Measurements from ENCODE around the gene CSF2RB. TPM values are rescaled to one million over a fixed set of nuclear protein-coding genes. Genes with fewer than 3 reads are reported as not detected.

CSF2RB gene
- total and polyA plus RNA-seq, 2 of the 13 experiments (the other 11 are each of a cell fraction or from before 2014, with no cell fraction given): not detected

DNA sequence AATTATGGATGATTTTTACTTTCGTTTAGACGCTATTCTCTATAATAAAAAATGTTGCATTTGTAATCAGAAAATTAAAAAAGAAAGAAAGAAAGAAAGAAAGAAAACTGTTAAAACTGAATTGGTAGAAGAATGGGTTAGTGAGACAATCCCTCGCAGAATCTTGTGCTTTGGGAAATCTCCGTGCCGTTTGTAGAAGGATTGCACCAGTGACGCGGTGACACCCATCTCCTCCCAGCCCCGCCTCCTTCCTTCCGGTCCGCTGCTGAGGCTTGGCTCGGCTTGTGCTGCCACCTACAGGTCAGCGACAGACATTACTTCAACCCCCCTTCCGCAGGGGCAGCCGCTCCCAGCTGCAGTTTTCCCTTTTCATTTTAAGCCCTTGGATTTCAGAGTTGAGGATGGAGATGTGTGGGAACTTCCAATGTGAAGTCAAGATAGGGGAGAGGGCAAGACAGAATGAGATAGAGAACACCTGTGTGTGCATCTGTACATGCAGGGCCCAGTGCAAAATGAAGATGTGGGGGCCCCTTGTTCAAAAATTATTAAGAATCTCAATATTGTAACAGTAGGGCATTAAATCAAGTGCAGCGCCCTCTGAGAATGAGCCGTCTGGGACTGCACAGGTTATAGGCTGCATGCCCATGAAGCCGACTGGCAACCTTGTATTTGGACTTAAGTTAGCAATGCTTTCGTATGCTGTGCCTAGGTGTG, 64.7 kb downstream of the CSF2RB start (continued):
- TF ChIP-seq HCFC1 (IDR thresholded peaks at IDR 0.05; ENCODE audit: low read depth, low read length): 0 out of 2 replicates have a peak, but pooled peaks have one; percentile 5
- TF ChIP-seq NCOA5 (CRISPR knock-in tag; IDR thresholded peaks at IDR 0.05): no peak
- no peak for TF ChIP-seq RORA (CRISPR knock-in tag; IDR thresholded peaks at IDR 0.05)
- 0 out of 2 replicates have a peak, but pooled peaks have one; percentile 21 for TF ChIP-seq ZKSCAN1 (IDR thresholded peaks at IDR 0.05; ENCODE audit: low read length)
- TF ChIP-seq YEATS4 (CRISPR knock-in tag; IDR thresholded peaks at IDR 0.05; ENCODE audit: borderline replicate concordance): no peak
- no peak for TF ChIP-seq ZNF460 (CRISPR knock-in tag; IDR thresholded peaks at IDR 0.05; ENCODE audit: borderline replicate concordance)
- TF ChIP-seq, protein P1, sequence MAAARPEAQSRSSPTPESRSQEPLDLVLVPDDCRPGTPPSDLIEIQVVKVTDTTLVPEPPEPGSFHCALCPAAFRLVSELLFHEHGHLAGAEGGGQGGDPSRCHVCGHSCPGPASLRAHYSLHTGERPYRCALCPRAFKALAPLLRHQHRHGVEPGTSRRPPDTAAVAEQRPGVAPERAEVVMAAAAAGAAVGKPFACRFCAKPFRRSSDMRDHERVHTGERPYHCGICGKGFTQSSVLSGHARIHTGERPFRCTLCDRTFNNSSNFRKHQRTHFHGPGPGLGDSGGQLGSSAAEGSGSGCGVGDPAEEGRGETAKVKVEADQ (CRISPR knock-in tag; IDR thresholded peaks at IDR 0.05; ENCODE audit: borderline replicate concordance): no peak
- no peak for TF ChIP-seq NFYC (CRISPR knock-in tag; IDR thresholded peaks at IDR 0.05)
- TF ChIP-seq FOXO1 (CRISPR knock-in tag; IDR thresholded peaks at IDR 0.05): no peak
- TF ChIP-seq, protein P2, sequence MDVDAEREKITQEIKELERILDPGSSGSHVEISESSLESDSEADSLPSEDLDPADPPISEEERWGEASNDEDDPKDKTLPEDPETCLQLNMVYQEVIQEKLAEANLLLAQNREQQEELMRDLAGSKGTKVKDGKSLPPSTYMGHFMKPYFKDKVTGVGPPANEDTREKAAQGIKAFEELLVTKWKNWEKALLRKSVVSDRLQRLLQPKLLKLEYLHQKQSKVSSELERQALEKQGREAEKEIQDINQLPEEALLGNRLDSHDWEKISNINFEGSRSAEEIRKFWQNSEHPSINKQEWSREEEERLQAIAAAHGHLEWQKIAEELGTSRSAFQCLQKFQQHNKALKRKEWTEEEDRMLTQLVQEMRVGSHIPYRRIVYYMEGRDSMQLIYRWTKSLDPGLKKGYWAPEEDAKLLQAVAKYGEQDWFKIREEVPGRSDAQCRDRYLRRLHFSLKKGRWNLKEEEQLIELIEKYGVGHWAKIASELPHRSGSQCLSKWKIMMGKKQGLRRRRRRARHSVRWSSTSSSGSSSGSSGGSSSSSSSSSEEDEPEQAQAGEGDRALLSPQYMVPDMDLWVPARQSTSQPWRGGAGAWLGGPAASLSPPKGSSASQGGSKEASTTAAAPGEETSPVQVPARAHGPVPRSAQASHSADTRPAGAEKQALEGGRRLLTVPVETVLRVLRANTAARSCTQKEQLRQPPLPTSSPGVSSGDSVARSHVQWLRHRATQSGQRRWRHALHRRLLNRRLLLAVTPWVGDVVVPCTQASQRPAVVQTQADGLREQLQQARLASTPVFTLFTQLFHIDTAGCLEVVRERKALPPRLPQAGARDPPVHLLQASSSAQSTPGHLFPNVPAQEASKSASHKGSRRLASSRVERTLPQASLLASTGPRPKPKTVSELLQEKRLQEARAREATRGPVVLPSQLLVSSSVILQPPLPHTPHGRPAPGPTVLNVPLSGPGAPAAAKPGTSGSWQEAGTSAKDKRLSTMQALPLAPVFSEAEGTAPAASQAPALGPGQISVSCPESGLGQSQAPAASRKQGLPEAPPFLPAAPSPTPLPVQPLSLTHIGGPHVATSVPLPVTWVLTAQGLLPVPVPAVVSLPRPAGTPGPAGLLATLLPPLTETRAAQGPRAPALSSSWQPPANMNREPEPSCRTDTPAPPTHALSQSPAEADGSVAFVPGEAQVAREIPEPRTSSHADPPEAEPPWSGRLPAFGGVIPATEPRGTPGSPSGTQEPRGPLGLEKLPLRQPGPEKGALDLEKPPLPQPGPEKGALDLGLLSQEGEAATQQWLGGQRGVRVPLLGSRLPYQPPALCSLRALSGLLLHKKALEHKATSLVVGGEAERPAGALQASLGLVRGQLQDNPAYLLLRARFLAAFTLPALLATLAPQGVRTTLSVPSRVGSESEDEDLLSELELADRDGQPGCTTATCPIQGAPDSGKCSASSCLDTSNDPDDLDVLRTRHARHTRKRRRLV (CRISPR knock-in tag; IDR thresholded peaks at IDR 0.05): no peak
- no peak for TF ChIP-seq KLF9 (CRISPR knock-in tag; IDR thresholded peaks at IDR 0.05; ENCODE audit: low read depth)
- TF ChIP-seq TAF1 (CRISPR knock-in tag; IDR thresholded peaks at IDR 0.05): no peak
- no peak for TF ChIP-seq LCORL (IDR thresholded peaks at IDR 0.05)
- no peak for TF ChIP-seq LCORL (CRISPR knock-in tag; IDR thresholded peaks at IDR 0.05)
- no peak for TF ChIP-seq ZSCAN20 (CRISPR knock-in tag; IDR thresholded peaks at IDR 0.05; ENCODE audit: borderline replicate concordance)
- TF ChIP-seq HOXA5 (CRISPR knock-in tag; IDR thresholded peaks at IDR 0.05): no peak
- no peak for TF ChIP-seq SP140L (CRISPR knock-in tag; IDR thresholded peaks at IDR 0.05; ENCODE audit: borderline replicate concordance)
- no peak for TF ChIP-seq ZNF263 (CRISPR knock-in tag; IDR thresholded peaks at IDR 0.05)
- no peak for TF ChIP-seq NONO (IDR thresholded peaks at IDR 0.05)
- no peak for TF ChIP-seq NONO (CRISPR knock-in tag; conservative IDR thresholded peaks at IDR 0.05)
- TF ChIP-seq ELF3 (CRISPR knock-in tag; IDR thresholded peaks at IDR 0.05): peak; percentile 60; the same call in 1 of the 2 replicates
- no peak for TF ChIP-seq ZNF850 (CRISPR knock-in tag; conservative IDR thresholded peaks at IDR 0.05)
- TF ChIP-seq ZNF274 (CRISPR knock-in tag; IDR thresholded peaks at IDR 0.05): no peak
- TF ChIP-seq ZNF382 (CRISPR knock-in tag; IDR thresholded peaks at IDR 0.05; ENCODE audit: borderline replicate concordance): no peak
- TF ChIP-seq ZNF329 (CRISPR knock-in tag; IDR thresholded peaks at IDR 0.05; ENCODE audit: low read depth): no peak
- TF ChIP-seq SMC3 (IDR thresholded peaks at IDR 0.05; ENCODE audit: low read length): no peak
- TF ChIP-seq ZNF232 (CRISPR knock-in tag; IDR thresholded peaks at IDR 0.05; ENCODE audit: borderline replicate concordance): no peak

Data from HepG2 (cell line).